GM12891 (cell line): ENCODE results near the gene UBE2U.

Experiments
- POLR2A ChIP-seq: IDR thresholded peaks from 2 replicates; pipeline ENCODE4 v1.6.1; 2011; ENCODE audit warnings: low read depth, low read length, control low read depth
- POLR2AphosphoS5 ChIP-seq: IDR thresholded peaks from 2 replicates; pipeline ENCODE4 v1.6.1; 2011; ENCODE audit warnings: low read depth, low read length, control low read depth

GRCh38 chr1:64234714-64235113 is 31.3 kb downstream of the UBE2U start:
- TF ChIP-seq POLR2A: no peak
- no peak for TF ChIP-seq POLR2AphosphoS5
